Fibroblast of the aortic adventitia (primary cell): ENCODE results near the gene VPS41. TPM values are rescaled to one million over a fixed set of nuclear protein-coding genes. Genes with fewer than 3 reads are reported as not detected.

Experiments used
- DNase-seq: peaks from one replicate; pipeline ENCODE4 v3.0.0-alpha.2; 2010; ENCODE audit warnings: low read depth
- H3K4me3 ChIP-seq: 2 replicates; pipeline ENCODE4 v1.5.1; 2011; ENCODE audit warnings: low read depth, mild to moderate bottlenecking, control low read depth, low read length, moderate library complexity
- total RNA-seq: library from RNA; depleted of rRNA; stranded (reverse); fragments of >200 nt; gene quantifications from 2 replicates; pipeline ENCODE4 v1.2.3, GENCODE V29; 2012; ENCODE audit warnings: low replicate concordance
- TF ChIP-seq, protein P1 (sequence below): IDR thresholded peaks from 2 replicates; pipeline ENCODE4 v1.5.1; 2011; ENCODE audit warnings: mild to moderate bottlenecking, low read length, control low read depth, inconsistent platforms; ENCODE audit not compliant: insufficient read depth

The VPS41 gene
- total RNA-seq, 1 donor, result 58.0 TPM

- TF ChIP-seq, protein P1, sequence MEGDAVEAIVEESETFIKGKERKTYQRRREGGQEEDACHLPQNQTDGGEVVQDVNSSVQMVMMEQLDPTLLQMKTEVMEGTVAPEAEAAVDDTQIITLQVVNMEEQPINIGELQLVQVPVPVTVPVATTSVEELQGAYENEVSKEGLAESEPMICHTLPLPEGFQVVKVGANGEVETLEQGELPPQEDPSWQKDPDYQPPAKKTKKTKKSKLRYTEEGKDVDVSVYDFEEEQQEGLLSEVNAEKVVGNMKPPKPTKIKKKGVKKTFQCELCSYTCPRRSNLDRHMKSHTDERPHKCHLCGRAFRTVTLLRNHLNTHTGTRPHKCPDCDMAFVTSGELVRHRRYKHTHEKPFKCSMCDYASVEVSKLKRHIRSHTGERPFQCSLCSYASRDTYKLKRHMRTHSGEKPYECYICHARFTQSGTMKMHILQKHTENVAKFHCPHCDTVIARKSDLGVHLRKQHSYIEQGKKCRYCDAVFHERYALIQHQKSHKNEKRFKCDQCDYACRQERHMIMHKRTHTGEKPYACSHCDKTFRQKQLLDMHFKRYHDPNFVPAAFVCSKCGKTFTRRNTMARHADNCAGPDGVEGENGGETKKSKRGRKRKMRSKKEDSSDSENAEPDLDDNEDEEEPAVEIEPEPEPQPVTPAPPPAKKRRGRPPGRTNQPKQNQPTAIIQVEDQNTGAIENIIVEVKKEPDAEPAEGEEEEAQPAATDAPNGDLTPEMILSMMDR, result no peak
- no peak overlapping the region for H3K4me3 ChIP-seq
- no peak for DNase-seq
Observed at GRCh38 chr7:38909870-38910269, 879 bp upstream of the VPS41 start.

DNA sequence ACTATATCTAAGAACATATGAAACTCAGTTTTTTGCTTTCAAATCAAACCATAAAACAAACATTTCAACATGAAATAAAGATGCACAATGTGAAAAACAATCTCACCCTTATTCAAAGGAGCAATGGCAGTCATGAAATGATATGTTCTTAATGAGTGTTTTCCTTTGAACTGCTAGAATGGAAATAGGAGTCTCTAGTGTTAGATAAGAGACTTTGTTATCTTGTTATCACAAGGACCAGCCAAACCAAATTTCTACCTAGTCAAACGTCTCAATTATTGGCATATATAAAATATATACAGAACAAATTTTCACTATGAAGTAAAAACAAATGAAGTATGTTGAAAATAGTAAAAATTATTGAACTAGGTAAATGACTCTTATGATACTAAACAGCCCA, 1.2 kb downstream of the VPS41 start:
- DNase-seq, result no peak
- TF ChIP-seq, protein P1, result no peak
- peak overlapping the region; percentile 87 for H3K4me3 ChIP-seq

- TF ChIP-seq, protein P1, result no peak
- no peak for DNase-seq
- no peak overlapping the region for H3K4me3 ChIP-seq
Observed at GRCh38 chr7:38907066-38907465, 1.9 kb downstream of the VPS41 start.

- TF ChIP-seq, protein P1, result no peak
Observed at GRCh38 chr7:38905056-38905759, 3.8 kb downstream of the VPS41 start.

DNA sequence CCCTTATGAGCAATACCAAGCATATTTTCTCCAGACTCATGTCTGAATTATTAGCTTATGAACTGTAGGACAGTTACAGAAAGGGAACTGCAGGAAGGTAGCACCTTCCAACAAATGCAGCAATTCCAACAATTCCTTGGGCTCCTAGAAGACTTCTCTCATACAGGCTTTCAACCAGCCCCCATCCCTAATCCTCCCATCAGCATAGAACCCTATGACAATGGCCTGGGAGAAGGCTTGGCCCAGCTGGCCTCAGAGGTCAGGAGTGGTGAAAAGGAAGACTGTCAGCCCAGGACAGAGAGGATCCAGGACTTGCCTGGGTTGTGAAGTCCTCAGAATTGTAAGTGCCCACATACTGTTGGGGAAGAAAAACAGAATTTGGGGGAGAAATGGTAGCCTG, 5.9 kb downstream of the VPS41 start:
- TF ChIP-seq, protein P1, result no peak
- no peak overlapping the region for H3K4me3 ChIP-seq
- no peak for DNase-seq

More at GRCh38 chr7:38905056-38905759, 3.8 kb downstream of the VPS41 start:
- no peak overlapping the region for H3K4me3 ChIP-seq
- DNase-seq, result peak; percentile 4

GRCh38 chr7:38902449-38902848, 6.5 kb downstream of the VPS41 start:
- TF ChIP-seq, protein P1, result no peak
- DNase-seq, result no peak
- H3K4me3 ChIP-seq, result no peak overlapping the region

GRCh38 chr7:38893061-38893460, 15.9 kb downstream of the VPS41 start:
- no peak for DNase-seq

More at GRCh38 chr7:38893061-38893460, 15.9 kb downstream of the VPS41 start:
- no peak overlapping the region for H3K4me3 ChIP-seq
- TF ChIP-seq, protein P1, result no peak
